Measurements from ENCODE around the gene CTXND1. TPM values are rescaled to one million over a fixed set of nuclear protein-coding genes. Genes with fewer than 3 reads are reported as not detected.
"Not testable (repeated sequence)": the region's sequence is repeated elsewhere in the genome, so short reads cannot be mapped to it uniquely, and the experiment has no call there.

The CTXND1 gene
- total RNA-seq (2014; rRNA removed) = not detected in 2 replicates
- polyA plus RNA-seq (2012) = not detected

DNA sequence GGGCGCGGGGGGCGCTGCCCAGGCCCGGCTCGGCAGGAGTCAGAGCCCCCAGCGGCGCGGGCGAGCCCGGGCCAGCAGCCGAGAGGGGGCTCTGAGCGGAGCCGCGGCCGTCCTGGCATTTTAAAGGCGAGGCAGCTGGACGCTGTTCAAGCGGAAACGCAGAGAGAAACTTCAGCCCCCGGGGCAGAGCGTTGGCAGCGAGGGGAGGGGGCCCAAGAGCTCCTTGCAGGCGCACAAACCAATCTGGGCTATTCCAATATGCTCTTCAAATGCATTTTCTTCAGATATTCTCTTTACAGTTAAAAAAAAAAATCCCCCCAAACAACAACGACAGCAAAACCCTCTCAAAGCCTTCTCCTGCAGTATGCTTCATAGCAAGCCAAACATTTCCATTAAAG is at the start of gene CTXND1:
CTXND1 (minus strand) TSS at position 93 of the 398 bp plus-strand sequence. CDS start 50,264 bp downstream, outside the sequence.
- DNase-seq (ENCODE audit: low read depth) = no peak

DNA sequence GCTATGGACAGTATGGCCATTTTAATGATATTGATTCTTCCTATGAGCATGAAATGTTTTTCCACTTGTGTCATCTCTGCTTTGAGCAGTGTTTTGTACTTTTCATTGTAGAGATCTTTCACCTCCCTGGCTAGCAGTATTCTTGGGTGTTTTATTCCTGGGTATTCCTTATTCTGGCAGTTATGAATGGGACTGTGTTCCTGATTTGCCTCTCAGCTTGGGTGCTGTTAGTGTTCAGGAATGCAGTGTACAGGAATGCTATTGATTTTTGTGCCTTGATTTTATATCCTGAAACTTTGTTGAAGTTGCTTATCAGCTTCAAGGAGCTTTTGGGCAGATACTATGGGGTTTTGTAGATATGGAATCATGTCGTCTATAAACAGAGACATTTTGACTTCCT is 49.5 kb upstream of the CTXND1 start:
- DNase-seq (ENCODE audit: low read depth) = no peak

GRCh38 chr15:80295777-80296176 is 43.8 kb upstream of the CTXND1 start:
- not testable (repeated sequence) for DNase-seq (ENCODE audit: low read depth)

DNA sequence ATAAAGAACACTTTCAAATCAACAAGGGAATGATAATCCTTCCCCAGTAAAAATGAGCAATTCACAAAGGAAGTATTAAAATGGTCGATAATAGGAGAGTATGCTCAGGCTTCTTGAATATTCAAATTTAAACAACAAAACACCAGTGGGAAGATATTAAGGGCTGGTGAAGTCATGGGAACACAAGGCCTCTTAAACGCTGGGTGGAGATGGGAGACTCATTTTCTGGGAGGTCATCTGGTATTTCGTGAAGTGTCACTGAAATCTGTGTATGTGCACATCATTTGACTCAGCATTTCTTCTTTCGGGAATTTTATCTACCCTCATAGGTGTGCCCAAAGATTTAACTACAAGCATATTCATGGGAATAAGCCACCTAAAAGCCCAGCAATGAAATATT is 40.1 kb upstream of the CTXND1 start:
- DNase-seq (ENCODE audit: low read depth) = no peak

DNA sequence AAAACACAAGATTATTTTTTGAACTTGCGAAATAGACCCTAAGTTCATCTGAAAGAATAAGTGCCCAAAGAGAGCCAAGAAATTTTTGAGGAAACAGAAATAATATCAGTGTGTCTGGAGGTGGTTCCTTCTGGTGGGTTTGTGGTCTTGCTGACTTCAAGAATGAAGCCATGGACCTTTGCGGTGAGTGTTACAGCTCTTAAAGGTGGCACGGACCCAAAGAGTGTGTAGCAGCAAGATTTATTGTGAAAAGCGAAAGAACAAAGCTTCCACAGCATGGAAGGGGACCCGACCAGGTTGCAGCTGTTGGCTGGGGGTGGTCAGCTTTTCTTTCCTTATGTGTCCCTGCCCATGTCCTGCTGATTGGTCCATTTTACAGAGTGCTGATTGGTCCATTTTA is 38.9 kb upstream of the CTXND1 start:
- not testable (repeated sequence) for DNase-seq (ENCODE audit: low read depth)

DNA sequence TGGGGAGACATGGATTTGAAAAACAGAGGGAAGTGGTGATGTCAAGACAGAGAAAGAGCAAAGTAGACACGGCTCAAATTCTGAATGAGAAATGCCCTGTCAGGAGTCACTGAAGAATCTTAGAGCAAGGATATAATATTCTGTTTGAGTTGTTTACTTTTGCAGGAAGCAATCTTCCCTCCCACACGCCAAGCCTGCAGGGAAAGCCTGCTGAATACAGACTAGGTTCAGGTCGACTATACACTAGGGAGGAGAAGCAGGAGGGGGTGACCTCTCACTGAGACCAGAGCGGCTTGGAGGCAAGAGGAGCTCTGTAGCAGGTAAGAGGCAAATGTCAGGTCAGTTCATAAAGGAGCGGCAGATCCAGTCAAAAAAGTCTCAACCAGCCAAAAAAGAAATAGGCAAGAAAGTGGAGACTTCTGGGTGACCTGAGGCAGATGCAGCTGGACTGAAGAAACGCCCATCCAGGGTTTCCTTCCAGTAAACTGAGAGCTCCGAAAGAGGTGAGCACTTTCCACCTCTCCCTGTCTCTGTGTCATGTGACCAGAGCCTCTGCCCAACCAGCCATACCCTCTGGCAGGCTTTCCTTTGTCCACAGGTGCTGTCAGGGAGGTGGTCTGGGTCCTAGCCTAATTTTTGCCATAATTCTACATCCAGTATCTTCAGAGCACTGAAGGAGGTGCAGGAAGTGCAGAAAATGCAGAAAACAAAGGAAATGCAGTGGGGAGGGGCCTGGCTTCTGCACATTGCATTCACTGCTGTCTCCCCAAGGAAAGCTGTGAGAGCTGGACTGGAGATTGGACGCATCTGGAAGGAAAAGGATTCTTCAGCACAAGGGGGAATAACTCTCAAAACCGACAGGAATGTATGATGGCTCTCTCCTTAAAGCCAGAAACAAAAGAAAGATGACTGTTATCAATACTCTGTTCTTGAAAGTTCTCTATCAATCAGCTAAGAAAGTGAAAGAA is 37.8 kb upstream of the CTXND1 start:
- DNase-seq (ENCODE audit: low read depth) = no peak

DNA sequence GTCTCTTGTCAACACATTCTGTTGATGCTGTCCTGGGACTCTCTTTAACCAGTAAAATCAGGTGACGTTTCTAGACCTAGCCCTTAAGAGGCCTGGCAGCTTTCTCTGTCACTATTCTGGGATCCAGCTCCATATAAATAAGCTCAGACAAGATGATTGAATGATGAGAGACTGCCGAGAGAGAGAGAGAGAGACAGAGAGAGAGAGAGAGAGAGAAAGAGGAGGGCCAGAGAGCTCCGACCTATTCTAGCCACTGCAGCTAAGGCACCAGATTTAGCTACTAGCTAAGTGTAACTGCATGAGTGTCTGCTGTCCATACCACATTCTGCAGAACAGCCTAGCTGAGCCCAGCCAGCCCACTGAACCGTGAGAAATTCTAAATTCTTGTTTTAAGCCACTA is 36.1 kb upstream of the CTXND1 start:
- DNase-seq (ENCODE audit: low read depth) = no peak

DNA sequence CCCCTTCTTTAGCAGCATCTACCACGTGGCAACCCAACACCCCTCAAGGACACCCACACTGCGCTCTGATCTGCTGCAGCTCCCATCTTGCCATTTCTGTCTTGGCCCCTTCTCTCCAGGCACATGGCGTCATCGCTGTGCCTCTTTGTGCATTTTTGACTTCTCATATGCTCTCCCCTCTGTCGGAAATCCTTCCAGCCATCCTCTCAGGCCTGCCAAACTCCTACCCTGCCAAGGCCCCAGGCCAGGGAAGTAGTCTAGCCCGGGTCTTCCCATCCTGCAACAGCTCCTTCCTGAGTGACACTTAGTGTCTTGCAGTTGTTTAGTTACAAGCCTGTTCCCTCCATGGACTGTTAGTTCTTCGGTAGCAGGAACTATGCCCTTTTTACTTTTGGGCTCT is 34.0 kb upstream of the CTXND1 start:
- DNase-seq (ENCODE audit: low read depth) = no peak

DNA sequence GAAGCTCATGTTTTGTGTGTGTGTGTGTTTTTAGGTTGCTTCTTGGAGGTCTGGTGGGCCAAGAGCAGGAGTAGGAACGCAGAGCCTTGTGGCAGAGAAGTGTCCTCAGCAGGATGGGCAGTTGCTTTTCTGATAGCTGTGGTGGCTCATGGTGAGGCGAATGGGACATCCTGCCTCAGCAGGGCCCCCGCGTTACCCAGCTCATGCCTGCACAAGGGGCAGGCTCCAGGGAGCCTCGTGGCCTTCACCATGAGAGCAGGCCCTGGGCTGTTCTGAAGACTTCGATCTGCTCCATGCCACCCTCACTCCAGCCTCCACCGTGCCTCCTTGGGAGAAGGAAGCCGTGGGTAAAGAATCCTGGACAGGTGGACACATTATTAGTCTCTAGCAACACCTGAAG is 33.4 kb upstream of the CTXND1 start:
- no peak for DNase-seq (ENCODE audit: low read depth)

- DNase-seq (ENCODE audit: low read depth) = no peak
Observed at GRCh38 chr15:80283531-80283930, 31.5 kb upstream of the CTXND1 start.

- no peak for DNase-seq (ENCODE audit: low read depth)
Observed at GRCh38 chr15:80277147-80277546, 25.1 kb upstream of the CTXND1 start.

DNA sequence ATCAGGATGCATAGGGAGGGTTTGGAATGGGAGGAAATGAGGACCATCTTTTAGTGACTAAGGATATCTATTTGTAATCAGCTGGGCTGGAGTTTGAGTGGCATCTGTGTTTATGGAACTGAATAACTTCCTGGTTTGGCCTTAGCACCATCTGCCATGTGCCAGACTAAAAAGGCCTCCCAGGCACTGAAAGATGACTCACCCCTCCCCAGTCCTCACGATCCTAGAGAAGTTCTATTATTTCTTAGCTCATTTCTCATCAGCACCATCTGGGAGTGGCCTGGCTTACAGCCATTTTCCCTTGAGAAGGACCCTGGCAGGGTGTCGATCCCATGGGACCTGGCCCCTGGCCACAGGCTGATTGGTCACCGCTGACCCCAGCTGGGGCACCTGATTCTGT is 23.9 kb upstream of the CTXND1 start:
- DNase-seq (ENCODE audit: low read depth) = peak; percentile 56

GRCh38 chr15:80274996-80275395 is 23.0 kb upstream of the CTXND1 start:
- DNase-seq (ENCODE audit: low read depth) = no peak

DNA sequence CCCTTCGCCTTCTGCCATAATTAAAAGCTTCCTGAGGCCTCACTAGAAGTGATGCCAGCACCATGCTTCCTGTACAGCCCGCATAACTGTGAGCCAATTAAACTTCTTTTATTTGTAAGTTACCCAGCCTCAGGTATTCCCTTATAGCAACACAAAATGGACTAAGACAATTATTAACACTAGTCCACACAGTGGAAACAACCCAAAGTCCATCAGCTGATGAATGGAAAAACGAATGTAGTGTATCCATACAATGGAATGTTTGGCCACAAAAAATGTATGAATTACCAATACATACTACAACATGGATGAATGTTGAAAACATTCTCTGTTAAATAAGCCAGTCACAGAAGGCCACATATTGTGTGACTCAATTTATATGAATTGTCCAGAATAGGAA is 22.5 kb upstream of the CTXND1 start:
- DNase-seq (ENCODE audit: low read depth) = no peak

DNA sequence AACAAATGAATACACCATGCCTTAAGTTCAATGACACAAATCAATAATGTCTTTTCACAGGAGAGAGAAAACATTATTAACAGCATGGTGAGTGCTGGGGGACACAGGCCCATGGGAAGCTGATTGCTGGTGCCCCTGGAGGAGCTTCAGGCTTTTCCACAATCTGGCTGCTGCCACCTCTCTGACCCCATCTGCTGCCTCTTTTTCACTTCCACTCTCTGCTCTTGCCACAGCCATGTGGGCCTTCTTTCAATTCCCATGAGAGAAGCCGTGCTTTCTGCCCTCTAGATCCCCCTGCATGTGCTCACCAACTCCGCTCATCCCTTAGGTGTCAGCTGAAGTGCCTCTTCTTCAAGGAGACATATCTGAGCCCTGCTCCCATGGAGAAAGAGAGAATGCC is 21.0 kb upstream of the CTXND1 start:
- no peak for DNase-seq (ENCODE audit: low read depth)

DNA sequence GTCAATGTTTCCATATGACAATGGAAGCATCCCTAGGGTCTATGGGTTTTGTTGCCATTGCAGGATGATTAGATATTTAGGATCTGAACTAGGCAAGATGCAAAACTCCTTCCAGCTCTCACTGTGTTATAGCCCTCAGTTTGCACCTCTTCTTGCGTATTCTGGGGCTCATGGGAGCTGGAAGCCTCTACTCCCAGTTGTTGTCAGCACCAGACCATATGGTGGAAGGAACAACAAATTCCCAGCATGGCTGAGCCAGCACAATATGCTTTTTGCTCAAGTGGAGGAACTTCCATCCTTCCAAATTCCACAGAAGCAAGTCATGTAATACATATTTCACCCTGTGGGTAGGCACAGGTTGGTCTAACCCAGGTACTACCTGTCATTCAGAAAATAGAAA is 18.5 kb upstream of the CTXND1 start:
- DNase-seq (ENCODE audit: low read depth) = no peak

DNA sequence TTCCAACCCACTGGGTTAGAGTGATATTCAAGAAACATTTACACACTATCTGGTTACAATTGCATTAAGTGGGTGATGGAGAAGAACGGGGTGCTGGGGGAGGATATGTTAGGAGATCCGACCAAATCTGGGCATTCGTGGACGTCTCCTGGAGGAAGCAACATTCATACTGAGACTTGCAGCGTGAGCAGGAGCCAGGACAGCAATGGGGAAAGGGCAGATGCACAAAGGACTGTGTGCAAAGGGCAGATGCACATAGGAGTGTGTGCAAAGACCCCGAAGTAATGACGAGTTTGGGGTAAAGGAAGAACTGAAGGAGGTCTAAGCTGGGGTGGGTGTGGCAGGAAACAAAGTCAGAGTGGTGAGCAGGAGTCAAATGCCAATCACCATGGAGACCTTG is 16.1 kb upstream of the CTXND1 start:
- no peak for DNase-seq (ENCODE audit: low read depth)

DNA sequence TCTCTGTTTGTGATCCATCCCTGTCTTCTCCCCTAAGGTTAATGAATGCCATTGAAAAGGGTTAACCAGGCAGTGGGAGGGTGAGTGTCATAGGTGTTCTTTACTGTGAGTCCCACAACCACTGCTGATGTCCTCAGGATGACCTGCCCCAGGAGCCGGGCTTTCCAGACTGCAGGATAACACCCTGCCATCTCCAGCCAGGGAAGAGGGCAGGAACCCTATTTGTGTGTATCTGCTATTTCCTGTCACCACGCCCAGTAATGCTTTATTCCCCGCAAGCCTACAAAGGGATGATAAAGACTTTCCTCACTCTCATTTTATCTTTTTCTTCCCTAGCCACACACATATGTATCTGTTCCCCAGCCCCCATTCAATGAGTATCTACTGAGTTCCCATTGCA is 15.6 kb upstream of the CTXND1 start:
- DNase-seq (ENCODE audit: low read depth) = no peak

DNA sequence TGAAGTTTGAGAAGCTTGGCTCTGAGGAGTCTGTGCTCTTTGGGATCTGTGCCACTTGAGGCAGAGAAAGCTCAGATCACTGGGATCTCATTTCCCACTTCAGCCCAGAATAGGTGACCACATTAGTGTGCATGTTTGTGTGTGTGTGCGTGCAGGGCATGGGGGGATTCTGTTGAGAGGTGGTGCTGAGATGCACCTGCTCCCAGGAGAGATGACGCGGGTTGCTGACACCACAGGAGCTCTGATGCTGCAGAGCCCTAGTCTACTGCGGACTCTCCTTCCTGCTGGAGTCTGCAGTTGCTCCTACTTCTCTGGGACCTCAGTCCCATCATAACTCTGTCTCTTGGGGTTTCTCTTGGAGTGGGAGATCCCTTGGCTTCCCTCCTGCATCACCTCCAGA is 14.7 kb upstream of the CTXND1 start:
- DNase-seq (ENCODE audit: low read depth) = no peak

GRCh38 chr15:80266113-80266512 is 14.1 kb upstream of the CTXND1 start:
- no peak for DNase-seq (ENCODE audit: low read depth)

- DNase-seq (ENCODE audit: low read depth) = no peak
Observed at GRCh38 chr15:80265021-80265420, 13.0 kb upstream of the CTXND1 start.

DNA sequence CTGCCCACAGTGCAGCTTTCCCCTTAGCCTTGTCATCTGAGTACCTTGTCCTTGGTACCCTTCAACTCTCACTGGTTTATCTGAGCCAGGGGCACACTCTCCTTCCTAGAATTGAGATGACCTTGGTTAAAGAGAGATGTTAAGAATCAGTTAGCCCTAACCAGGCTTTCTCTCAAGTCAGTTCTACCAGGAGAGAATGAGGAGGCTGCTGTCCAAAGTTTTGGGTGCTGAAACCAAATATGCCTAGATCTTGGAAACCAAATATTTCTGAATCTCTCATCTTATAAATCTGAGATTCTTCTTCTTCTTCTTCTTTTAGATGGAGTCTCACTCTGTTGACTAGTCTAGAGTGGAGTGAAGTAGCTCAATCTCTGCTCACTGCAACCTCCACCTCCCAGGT is 12.0 kb upstream of the CTXND1 start:
- peak; percentile 16 for DNase-seq (ENCODE audit: low read depth)

DNA sequence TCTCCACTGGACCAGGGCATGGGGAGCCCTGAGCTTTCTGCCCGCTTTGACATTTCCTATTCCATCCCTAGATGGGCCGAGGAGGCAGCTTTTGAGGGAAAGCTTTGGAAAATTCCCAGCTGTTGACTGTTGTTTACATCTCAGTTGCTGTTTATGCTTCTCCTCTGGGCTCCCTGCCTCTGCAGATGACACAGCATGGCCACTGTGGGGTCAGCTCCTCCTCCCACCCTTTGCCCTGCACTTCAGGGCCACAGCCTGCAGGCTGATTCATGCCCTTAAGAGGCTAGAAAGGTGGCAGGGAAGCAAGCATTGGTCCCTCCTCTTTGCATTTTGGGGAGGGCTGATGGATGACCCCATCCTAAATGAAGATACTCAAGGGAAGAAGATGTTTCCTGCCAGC is 8.5 kb upstream of the CTXND1 start:
- DNase-seq (ENCODE audit: low read depth) = peak; percentile 4

Measured in LHCN-M2 (cell line).